Measurements from ENCODE around the gene TJP3.

Gene TJP3

DNA sequence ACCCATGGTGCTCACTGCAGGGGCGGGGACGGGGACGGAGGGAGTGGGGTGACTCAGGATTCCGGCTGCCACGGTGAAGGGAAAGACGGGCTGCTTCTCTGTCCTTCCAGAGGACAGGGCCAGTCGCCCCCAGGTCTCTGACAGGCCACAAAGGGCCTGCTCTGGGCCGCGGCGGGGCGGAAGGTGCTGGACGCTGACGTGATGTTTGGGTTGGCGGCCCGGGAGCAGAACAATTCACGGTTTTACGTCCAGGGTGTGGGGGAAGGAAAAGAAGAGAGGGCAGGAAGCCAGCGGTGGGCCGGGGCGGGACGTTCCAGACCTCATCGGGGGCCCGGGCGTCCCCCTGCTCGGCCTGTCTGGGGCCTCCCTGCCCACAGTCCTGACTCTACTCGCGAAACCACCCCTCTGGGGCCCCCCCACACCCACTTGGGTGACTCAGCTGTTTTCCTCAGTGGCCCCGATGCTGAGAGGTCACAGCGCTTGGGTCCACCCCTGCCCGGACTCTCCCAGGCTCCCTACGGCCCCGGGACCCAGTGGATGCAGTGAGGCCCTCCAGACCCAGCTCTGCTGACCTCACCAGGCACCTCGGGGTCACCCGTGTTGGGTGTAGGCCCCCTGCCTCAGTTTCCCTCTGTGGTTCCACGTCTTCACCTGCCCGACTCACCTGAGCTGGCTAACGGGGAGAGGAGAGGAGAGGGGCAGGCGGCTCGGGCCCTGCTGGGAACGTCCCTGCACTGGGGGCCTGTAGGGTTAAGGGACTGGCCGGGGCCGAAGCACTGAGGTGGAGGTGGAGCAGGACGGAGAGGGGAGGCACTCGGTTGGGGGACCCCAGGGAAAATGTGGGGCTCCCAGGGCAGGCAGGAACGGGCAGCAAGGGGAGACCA, 37.1 kb upstream of the TJP3 start:
- no peak for DNase-seq (ENCODE audit: low spot score)

DNA sequence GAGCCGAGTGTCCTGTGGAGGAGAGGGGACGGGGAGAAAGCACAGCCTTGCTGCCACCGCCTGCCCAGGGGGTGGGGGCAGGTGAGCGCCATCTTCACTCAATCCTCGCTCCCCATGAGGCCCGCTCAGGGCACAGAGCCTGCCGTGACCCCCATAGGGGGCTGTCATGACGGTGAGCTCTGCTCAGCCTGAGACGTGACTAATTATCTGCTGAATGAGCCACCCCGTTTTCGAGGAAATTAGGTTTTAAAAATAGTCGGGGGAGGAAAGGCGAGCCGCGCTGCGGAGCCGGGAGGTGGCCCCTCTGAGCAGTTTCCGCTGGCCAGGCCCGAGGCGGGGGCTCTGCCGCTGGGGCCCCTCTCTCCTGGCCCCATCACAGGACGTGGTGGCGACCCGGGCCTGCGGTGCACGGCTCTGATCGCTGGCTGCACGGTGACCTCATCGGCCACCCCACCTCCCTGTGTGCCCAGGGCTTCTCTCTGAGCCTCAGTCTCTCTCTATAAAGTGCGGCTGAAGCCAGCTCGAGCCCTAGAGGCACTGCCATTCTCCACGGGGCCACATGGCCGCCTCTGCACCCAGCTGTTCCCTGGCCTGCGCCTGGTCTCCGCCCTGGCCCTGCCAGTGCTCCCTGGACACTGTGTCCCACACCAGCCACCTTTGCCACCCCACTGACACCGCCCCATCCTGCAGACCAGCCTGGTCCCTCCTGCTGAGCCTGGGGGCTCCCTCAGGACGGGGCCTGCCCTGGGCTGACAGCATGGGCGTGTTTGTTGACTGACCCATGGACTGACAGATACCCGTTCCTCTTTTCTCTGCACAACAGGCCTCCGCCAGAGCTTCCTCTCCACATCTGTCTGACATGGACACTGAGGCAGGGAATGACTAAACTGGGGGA, 36.3 kb upstream of the TJP3 start:
- no peak for DNase-seq (ENCODE audit: low spot score)

DNA sequence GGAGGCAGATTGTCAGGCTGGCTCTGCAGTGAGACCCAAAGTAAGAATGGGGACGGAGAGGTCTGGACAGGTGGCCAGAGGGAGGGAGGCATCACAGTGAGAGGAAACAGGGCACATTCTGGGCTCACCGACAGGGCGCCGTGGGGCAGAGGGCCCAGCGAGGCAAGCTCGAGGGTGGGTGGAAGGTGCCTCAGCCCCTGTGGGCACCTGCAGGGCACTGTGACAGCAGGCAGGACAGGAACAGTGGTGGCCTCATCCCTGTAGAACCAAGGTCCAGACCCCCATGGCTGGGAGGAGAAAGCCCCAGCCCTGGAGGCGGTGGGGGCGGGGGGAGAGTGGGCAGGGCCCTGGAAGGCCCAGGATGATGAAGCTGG, 35.6 kb upstream of the TJP3 start:
- no peak for DNase-seq (ENCODE audit: low spot score)

DNA sequence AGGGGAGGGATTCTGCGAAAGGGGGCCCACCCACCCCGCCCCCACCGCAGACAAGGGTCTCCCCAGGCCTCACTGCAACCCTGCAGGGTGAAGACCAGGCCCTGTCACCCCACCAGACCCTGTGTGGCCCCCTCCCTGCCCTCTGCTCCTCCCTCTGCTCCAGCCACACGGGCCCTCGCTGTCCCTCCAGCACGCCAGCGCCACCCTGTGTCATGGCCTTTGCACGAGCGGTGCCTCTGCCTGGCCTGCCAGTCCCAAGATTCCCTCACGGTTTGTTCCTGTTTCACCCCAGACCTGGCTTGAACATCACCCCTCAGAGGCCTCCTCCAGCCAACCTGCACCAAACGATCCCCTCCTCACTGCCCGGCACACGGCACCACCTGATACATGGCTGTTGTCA, 35.2 kb upstream of the TJP3 start:
- no peak for DNase-seq (ENCODE audit: low spot score)

DNA sequence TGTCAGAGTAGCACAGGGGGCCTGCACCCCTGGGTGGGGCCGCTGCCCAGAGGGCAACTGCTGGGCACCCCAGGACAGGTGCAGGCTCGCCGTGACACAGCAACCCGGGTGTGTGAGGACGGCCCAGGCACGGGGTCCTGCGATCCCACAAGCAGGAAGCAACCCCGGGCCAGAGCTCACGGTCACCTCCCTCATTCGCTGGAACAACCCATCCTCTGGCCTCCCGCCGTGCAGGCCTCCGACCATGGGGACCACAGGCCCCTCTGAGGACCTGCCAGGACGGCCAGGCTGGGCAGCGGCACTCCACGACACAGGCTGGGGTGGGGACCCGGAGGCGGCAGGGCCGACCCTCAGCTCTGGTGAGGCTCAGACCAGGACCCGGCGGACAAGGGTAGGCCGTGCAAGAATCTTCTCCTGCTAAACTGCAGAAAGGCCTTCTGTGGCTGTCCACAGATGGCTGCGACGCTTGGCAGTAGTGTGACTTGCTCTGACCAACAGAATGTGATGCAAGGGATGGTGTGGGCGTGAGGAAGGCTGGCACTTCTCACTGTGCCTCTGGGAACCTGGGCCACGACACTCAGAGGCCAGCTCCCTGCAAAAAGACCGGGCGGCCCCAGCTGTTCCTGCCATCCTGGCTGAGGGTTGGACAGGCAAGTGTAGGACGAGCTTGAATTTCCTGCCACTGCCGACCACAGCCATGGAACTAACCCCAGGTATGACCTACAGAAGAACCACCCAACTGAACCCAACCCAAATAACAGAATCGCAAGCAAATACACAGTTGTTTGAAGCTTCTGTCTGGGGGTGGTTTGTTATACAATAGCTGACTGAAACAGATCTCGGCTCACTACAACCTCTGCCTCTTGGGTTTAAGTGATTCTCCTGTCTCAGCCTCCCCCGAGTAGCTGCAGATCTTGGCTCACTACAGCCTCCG, 34.4 kb upstream of the TJP3 start:
- DNase-seq (ENCODE audit: low spot score): no peak

DNA sequence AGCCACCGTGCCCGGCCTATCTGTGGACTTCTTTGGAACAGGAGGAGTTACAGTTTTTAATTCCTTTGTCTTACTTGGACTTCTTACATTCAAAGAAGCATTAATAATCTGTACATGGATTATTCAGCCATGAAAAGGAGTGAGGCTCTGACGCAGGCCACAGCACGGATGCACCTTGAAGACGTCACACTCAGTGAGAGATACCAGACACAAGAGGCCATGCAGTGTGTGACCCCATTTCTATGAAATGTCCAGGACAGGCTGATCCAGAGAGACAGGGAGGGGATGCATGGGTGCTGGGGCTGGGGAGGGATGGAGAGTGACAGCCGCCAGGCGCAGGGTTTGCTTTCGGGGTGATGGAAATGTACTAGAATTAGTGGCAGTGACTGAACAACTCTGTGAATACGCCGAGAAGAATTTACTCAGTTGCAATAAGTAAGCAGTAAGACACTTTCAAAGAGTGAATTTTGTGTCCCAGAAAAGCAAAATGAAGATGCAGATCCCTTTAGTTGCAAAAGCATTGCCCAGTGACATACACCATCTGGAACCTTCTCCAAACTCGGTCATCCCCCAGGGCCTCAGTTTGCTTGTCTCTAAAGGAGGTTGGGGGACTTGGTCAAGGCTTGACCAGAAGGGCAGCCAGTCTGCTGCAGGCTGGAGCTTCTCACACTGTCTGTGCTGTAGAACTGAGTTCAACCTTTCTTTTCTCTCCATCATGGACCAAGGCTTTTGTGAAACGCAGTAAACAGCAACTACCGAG, 33.2 kb upstream of the TJP3 start:
- DNase-seq (ENCODE audit: low spot score): no peak

DNA sequence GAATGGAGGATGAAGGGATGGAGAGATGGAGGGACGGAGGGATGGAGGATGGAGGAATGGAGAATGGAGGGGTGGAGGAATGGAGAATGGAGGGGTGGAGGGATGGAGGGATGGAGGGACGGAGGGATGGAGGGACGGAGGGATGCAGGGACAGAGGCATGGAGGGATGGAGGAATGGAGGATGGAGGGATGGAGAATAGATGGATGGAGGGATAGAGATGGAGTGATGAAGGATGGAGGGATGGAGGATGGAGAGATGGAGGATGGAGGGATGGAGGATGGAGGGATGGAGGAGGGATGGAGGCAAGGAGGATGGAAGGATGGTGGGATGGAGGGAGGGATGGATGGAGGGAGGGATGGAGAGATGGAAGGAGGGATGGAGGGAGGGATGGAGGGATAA, 30.0 kb upstream of the TJP3 start:
- DNase-seq (ENCODE audit: low spot score): no peak

DNA sequence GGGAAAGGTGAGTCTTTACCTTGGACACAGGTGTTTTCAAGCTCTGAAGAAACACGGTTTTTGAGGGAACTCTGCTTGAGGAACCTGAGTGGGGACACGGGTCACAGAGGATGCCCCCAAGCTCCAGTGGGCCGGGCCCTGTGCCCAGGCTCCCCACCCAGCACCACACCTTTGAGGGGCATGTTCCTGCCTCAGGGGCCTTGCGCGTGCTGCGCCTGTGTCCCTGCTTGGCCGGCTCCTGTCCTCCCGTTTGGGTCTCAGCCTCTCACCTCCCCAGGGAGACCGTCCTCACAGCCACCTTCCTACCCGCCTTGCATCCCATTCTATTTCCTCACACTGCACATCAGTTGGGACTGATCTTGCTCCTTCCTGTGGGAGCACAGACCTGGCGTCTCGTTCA, 29.0 kb upstream of the TJP3 start:
- DNase-seq (ENCODE audit: low spot score): no peak

DNA sequence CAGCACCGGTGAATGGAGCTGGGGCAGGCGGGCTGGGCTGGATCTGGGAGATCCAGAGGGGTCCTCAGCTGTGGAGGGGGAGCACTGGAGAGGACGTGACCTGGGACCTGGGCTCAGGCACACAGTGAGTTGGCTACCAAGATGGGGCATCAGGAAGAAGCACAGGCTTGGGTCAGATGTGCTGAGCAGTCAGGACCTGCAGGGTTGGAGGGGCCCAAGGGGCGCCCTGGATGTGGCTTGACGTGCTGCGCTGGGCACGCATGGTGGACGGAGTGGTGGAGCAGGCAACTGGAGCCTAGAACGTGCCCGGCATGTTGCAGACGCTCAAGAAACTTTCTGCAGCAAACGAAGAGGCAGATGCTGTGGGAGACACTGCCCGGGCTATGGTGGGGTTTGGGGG, 28.6 kb upstream of the TJP3 start:
- DNase-seq (ENCODE audit: low spot score): no peak

DNA sequence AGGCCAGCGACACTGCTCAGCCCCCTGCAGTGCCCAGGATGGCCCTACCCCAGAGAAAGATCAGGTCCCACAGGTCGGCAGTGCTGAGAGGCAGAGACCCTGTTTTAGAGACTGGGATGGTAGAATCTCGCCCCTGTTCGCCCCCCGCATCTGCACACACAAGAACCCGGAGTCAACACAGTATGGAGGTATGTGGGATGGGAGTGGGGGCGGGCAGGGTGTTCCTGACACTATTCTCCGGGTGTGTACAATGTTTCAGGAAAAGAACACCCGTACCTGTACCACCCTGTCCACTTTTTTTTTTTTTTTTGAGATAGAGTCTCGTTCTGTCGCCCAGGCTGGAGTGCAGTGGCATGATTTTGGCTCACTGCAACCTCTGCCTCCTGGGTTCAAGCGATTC, 27.2 kb upstream of the TJP3 start:
- no peak for DNase-seq (ENCODE audit: low spot score)

DNA sequence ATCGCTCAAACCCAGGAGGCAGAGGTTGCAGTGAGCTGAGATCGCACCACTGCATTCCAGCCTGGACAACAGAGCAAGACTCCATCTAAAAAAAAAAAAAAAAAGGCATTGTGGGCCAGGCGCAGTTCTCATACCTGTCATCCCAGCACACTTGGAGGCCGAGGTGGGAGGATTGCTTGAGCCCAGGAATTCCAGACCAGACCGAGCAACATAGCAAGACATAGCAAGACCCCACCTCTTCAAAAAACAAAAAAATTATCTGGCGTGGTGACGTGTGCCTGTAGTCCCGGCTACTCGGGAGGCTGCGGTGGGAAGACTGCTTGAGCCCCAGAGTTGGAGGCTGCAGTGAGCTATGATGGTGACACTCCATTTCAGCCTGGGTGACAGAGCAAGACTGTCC, 25.9 kb upstream of the TJP3 start:
- no peak for DNase-seq (ENCODE audit: low spot score)

DNA sequence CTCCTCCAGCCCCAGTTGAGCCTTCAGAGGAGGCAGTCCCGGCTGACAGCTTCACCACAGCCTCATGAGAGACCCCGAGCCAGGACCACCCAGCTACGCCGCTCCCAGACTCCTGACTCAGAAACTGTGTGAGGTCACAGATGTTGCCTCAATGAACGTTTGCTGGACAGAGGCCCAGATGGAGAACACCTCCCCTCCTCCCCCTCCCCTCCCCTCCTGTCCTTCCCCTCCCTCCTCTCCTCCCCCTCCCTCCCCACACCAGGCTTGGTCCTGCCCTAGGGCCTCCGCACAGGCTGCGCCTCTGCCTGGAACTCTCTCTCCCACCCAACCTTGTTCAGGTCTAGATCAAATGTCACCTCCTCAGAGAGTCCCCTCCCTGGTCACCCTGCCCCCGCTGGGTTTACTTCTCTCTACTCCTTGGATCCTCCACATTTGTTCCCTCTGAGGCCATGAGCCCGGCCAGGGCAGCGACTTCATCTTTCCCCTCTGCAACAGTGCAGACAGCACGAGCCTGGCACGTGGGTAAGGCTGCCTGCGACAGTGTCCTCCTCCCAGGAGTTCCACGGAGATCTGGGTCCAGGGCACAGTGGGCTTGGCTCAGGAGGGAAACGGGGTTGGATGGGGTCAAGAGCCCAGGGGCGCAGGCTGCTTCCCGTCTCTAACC, 25.3 kb upstream of the TJP3 start:
- no peak for DNase-seq (ENCODE audit: low spot score)

DNA sequence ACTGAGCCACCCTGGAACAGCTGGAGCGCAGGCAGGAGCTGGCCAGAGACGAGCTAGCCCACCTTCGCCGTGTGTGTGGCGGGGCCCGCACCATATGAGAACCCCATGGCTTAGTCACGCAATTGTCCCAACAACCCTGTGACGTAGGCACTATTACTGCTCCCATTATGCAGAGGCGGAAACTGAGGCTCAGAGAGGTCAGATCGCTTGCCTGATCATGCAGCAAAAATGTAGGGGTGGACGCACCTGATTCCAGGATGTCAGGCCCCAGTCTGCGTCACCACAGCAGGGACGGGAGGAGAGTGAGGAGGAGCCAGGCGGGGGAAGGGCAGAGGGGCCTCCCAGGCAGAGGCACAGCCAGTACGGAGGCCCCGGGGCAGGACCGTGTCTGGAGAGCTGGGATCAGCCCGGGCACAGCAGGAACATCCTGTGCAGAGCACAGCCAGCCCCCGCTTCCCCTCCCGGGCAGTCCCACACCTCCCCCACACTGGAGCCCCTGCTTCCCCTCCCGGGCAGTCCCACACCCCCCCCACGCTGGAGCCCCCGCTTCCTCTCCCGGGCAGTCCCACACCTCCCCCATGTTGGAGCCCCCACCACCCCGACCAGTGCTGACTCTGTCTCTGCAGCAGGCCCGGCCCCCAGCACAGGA, 24.7 kb upstream of the TJP3 start:
- no peak for DNase-seq (ENCODE audit: low spot score)

DNA sequence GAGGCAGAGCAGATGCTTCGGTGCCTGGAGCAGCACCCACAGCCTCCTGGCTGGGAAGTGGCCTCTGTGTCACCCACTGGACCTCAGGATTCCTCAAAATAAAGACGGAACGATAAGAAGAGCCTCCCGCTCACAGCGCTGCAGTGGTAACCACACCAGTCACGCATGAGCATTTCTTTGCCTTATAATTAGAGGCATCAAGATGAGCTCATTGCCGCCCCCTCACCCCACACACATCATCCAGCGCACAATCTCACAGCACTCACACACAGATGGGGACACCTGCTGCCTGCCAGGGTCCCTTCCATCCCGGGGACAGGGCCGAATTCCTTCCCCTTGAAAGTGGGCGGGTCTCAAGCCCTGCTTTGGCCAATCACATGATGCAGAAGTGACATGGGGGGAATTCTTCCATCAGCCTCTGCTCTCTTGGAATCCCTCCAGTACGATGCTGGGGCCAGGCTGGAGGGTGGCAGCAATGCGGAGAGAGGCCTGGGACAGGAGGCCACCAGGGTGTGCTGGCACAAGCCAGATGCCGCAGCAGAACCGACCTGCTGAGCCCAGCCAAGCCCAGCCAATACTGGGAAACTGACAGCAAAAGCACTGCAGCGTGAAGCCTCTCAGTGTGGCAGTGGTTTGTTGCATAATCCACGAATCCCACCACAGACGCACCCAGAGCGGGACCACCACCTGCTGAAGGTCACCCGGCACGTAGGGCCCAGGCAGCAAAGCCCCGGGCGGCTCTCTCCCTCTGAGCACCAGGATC, 23.9 kb upstream of the TJP3 start:
- no peak for DNase-seq (ENCODE audit: low spot score)

DNA sequence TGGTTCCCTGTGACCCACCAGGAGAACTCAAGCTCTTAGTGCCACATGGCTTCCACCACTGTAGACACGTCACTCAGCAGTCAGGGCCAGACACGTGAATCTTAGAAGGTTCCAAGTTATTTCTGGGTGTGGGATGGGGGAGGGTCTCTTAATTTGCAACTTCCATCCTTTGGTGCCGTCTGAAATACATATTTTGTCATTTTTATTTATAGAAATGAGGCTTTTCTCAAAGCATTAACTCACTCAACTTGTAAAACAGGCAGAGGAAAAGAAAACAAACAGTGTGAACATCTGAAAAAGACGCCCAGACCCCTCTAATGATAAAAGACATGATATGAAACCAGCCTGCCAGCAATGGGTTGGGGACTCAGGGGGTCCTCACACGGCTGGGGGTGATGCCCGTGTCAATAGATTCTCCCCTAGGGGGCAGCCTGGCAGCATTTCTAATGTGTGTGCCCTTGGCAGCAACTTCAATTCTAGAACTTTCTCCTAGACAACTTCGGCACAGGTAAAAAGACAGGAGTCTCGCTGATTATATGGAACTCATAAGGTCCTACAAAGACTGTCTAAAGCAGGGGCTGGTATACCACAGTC, 23.3 kb upstream of the TJP3 start:
- DNase-seq (ENCODE audit: low spot score): no peak

DNA sequence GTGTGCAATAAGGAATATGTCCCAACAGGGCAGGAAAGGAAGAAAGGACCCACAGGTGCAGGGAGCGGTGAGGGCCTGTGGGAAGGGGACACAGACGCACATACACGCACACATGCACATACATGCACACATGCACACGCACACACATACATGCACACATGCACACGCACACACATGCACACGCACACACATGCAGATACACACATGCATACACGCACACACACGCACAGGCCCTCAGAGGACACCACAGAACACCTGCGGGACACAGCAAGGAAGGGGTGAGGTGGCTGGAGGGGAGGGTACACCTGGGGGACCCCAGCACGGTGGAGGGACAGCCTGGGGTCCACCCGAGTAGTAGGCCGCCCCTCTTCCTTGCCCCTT, 20.8 kb upstream of the TJP3 start:
- no peak for DNase-seq (ENCODE audit: low spot score)

DNA sequence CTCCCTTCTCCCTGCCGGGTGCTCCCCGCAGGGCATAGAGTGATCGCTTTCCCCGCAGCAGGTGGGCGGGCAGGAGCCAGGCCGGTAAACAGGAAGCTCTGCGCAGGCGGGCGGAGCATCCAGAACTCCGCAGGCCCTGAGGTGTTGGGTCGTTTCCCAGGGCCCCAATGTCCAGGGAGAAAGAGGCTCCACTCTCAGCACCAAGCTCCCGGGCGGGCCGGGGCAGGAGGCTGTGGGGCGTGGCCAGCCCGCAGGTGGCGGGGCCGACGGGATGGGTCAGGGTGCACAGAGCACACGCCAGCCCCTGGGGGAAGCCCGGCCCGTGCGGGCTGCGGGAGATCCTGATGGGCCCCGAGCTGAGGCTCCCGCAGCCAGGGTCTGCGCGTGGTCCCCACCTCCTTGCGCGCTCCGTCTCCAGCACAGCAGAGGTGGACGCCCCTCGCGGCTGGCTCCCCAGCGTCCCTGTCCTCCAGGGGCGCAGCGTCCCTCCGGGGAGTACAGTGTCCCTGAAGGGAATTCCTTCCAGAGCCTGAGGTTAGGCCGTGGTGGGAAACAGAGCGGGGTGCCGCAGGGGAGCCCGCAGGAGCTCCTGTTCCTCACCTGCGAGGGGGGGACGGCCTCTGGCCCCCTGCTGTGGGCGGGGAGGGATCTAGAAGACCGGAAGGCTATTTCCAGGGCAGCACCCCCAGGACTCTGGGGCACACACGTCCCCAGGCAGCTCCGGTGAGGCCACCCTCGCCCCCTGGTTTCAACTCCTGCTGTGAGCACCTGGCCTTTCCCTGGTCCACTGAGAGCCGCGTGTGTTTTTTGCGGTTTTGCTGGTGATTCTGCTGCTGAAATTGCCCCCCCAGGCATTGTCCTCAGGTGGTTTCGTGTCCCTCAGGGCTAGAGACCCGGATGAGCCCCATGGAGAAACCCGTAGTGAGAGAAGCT, 20.1 kb upstream of the TJP3 start:
- no peak for DNase-seq (ENCODE audit: low spot score)

Data from pons (tissue), 1 donor.